Measurements from ENCODE around the gene MAST4.
A peak's percentile ranks its signal among the peaks of the same experiment; 100 is the strongest.
"Not testable (repeated sequence)": the region's sequence is repeated elsewhere in the genome, so short reads cannot be mapped to it uniquely, and the experiment has no call there.

Gene MAST4

GRCh38 chr5:67163863-67164595, 567.8 kb downstream of the MAST4 start:
- no peak for DNase-seq (ENCODE audit: low spot score)

- DNase-seq (ENCODE audit: low spot score): no peak
These were observed 568.8 kb downstream of the MAST4 start for GRCh38 chr5:67164856-67165525.

GRCh38 chr5:67165526-67166459, 569.6 kb downstream of the MAST4 start:
- peak; percentile 89 for DNase-seq (ENCODE audit: low spot score)

- DNase-seq (ENCODE audit: low spot score): peak; percentile 88
These were observed 570.5 kb downstream of the MAST4 start for GRCh38 chr5:67166460-67167285.

GRCh38 chr5:67168069-67168468, 571.9 kb downstream of the MAST4 start:
- no peak for DNase-seq (ENCODE audit: low spot score)

- DNase-seq (ENCODE audit: low spot score): no peak
These were observed 574.6 kb downstream of the MAST4 start for GRCh38 chr5:67170767-67171166.

GRCh38 chr5:67173351-67173750, 577.2 kb downstream of the MAST4 start:
- not testable (repeated sequence) for DNase-seq (ENCODE audit: low spot score)

- no peak for DNase-seq (ENCODE audit: low spot score)
These were observed 577.8 kb downstream of the MAST4 start for GRCh38 chr5:67173959-67174358.

- no peak for DNase-seq (ENCODE audit: low spot score)
These were observed 580.7 kb downstream of the MAST4 start for GRCh38 chr5:67176936-67177335.

- no peak for DNase-seq (ENCODE audit: low spot score)
These were observed 581.9 kb downstream of the MAST4 start for GRCh38 chr5:67178085-67178484.

GRCh38 chr5:67178966-67179365, 582.8 kb downstream of the MAST4 start:
- no peak for DNase-seq (ENCODE audit: low spot score)

GRCh38 chr5:67179697-67180361, 583.6 kb downstream of the MAST4 start:
- no peak for DNase-seq (ENCODE audit: low spot score)

- DNase-seq (ENCODE audit: low spot score): peak; percentile 42
These were observed 585.5 kb downstream of the MAST4 start for GRCh38 chr5:67181648-67182221.

GRCh38 chr5:67182301-67182790, 586.2 kb downstream of the MAST4 start:
- DNase-seq (ENCODE audit: low spot score): no peak

GRCh38 chr5:67183859-67184258, 587.7 kb downstream of the MAST4 start:
- no peak for DNase-seq (ENCODE audit: low spot score)

- DNase-seq (ENCODE audit: low spot score): peak; percentile 41
These were observed 591.0 kb downstream of the MAST4 start for GRCh38 chr5:67187006-67187715.

- no peak for DNase-seq (ENCODE audit: low spot score)
These were observed 592.3 kb downstream of the MAST4 start for GRCh38 chr5:67188274-67189078.

GRCh38 chr5:67189079-67189354, 592.8 kb downstream of the MAST4 start:
- no peak for DNase-seq (ENCODE audit: low spot score)

- DNase-seq (ENCODE audit: low spot score): no peak
These were observed 593.7 kb downstream of the MAST4 start for GRCh38 chr5:67189931-67190330.
